ENCODE measurements around the gene CCDC171.

GRCh38 chr9:15522130-15522755, 30.6 kb upstream of the CCDC171 start:
- TF ChIP-seq CTCF (IDR thresholded peaks at IDR 0.05; ENCODE audit: insufficient read depth, low read length, poor library complexity, severe bottlenecking): no peak
- no peak for TF ChIP-seq EZH2phosphoT487 (conservative IDR thresholded peaks at IDR 0.05; ENCODE audit: low read length)

Measured in SU-DHL-6 (cell line).